SJCRH30 (cell line): Measurements from ENCODE around the gene RAB11FIP3. TPM values are rescaled to one million over a fixed set of nuclear protein-coding genes. Genes with fewer than 3 reads are reported as not detected.
A peak's percentile ranks its signal among the peaks of the same experiment; 100 is the strongest.
"Not testable (repeated sequence)": the region's sequence is repeated elsewhere in the genome, so short reads cannot be mapped to it uniquely, and the experiment has no call there.

Experiments
- DNase-seq, 2 experiments: peaks; one replicate each; pipeline ENCODE4 v3.0.0-alpha.2; 2015 to 2020
- H3K27ac ChIP-seq: fragments of 250-450 bp; sonication (Bioruptor Pico); 2 replicates; pipeline ENCODE4 v1.5.1; 2020; ENCODE audit warnings: mild to moderate bottlenecking, moderate library complexity
- H3K27me3 ChIP-seq: fragments of 250-450 bp; sonication (Bioruptor Pico); 2 replicates; pipeline ENCODE4 v1.5.1; 2020; ENCODE audit warnings: mild to moderate bottlenecking, moderate library complexity
- H3K36me3 ChIP-seq: fragments of 250-450 bp; sonication (Bioruptor Pico); 2 replicates; pipeline ENCODE4 v1.5.1; 2020; ENCODE audit warnings: mild to moderate bottlenecking, moderate library complexity
- H3K4me1 ChIP-seq: fragments of 250-450 bp; sonication (Bioruptor Pico); 2 replicates; pipeline ENCODE4 v1.5.1; 2020; ENCODE audit warnings: mild to moderate bottlenecking, moderate library complexity
- H3K4me3 ChIP-seq: fragments of 250-450 bp; sonication (Bioruptor Pico); 2 replicates; pipeline ENCODE4 v1.5.1; 2020; ENCODE audit warnings: mild to moderate bottlenecking, moderate library complexity
- H3K9me3 ChIP-seq: fragments of 250-450 bp; sonication (Bioruptor Pico); replicated peaks from 2 replicates; pipeline ENCODE4 v1.5.1; 2020; ENCODE audit warnings: mild to moderate bottlenecking, moderate library complexity
- total RNA-seq: library from RNA; depleted of rRNA; stranded (reverse); fragments of >200 nt; shearing (Covaris generic); gene quantifications from 2 replicates; pipeline ENCODE4 v1.2.3, GENCODE V29; 2014

The RAB11FIP3 gene
- total RNA-seq, 1 experiment from 2014 or later: 30.2 TPM

DNA sequence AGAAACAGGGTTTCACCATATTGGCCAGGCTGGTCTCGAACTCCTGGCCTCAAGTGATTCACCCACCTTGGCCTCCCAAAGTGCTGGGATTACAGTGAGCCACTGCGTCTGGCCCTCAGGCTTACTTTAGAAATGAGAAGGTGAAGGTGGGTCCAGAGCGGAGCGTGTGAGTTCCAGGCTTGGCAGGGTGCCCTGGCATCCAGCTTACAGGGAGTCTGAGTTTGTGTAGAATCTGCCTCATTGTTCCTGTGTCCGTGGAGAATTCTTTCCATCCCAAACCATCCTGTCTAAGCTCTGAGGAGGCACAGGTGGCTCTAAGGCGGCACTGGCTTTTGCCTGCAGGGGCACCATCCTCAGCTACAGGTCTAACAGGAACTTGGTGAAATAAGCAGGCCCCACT, 50.6 kb downstream of the RAB11FIP3 start:
- Histone ChIP-seq H3K27me3 (no peaks in the 10 kb centered on the region), H3K27ac (no peak overlapping the region), H3K4me1 (peaks cover 8% of the 10 kb centered on the region; the same call in 1 of the 2 replicates), H3K9me3 (no peaks in the 10 kb centered on the region), H3K36me3 (no peaks in the 10 kb centered on the region), H3K4me3 (no peak overlapping the region)
- no peak for DNase-seq

GRCh38 chr16:477301-478157, 52.1 kb downstream of the RAB11FIP3 start:
- no peak for DNase-seq
- Histone ChIP-seq H3K36me3 (no peaks in the 10 kb centered on the region), H3K9me3 (no peaks in the 10 kb centered on the region), H3K4me3 (no peak overlapping the region), H3K27me3 (no peaks in the 10 kb centered on the region), H3K4me1 (peaks cover 10% of the 10 kb centered on the region), H3K27ac (no peak overlapping the region)

DNA sequence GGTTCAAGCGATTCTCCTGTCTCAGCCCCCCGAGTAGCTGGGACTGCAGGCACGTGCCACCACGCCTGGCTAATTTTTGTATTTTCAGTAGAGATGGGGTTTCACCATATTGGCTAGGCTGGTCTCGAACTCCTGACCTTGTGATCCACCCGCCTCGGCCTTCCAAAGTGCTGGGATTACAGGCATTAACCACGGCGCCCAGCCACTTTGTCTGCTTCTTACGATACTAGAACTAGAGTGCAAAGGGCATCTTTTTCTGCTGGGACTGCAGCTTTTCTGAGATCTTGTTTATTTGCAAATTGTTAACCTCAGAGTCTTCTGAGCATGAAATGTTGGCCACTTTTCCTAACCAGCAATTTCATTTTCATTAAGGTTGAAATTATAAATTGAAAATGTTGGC, 52.8 kb downstream of the RAB11FIP3 start:
- H3K36me3 ChIP-seq, H3K27ac ChIP-seq, DNase-seq, H3K9me3 ChIP-seq, H3K27me3 ChIP-seq, H3K4me3 ChIP-seq: not testable (repeated sequence)
- peaks cover 13% of the 10 kb centered on the region for H3K4me1 ChIP-seq

DNA sequence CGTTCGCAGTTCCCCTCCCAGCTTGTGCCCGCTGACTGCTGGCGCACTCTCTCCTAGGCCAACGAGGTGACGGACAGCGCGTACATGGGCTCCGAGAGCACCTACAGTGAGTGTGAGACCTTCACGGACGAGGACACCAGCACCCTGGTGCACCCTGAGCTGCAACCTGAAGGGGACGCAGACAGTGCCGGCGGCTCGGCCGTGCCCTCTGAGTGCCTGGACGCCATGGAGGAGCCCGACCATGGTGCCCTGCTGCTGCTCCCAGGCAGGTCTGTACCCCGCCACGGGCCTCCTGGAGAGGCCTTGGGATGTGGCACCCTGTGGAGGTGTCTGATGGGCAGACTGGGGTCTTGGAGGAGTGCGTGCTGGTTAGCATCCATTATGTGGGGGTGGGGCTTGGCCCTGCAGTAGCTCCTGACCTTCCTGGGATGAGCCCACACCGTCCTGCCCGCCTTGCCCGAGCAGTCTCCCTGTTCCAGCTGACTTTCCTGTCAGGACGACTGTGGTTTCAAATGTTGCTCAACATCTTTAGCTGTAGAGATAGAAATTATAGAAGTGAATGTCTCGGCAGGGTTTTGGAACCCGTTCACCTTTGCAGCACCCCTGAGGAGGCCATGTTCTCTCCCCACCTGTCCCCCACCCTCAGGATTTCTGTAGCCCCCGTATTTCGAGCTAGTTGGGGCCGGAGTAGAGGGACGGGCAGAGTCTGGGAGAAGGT, 57.2 kb downstream of the RAB11FIP3 start:
- H3K9me3 ChIP-seq: no peaks in the 10 kb centered on the region
- peak overlapping the region; percentile 7; the same call in 1 of the 2 replicates for H3K27ac ChIP-seq

DNA sequence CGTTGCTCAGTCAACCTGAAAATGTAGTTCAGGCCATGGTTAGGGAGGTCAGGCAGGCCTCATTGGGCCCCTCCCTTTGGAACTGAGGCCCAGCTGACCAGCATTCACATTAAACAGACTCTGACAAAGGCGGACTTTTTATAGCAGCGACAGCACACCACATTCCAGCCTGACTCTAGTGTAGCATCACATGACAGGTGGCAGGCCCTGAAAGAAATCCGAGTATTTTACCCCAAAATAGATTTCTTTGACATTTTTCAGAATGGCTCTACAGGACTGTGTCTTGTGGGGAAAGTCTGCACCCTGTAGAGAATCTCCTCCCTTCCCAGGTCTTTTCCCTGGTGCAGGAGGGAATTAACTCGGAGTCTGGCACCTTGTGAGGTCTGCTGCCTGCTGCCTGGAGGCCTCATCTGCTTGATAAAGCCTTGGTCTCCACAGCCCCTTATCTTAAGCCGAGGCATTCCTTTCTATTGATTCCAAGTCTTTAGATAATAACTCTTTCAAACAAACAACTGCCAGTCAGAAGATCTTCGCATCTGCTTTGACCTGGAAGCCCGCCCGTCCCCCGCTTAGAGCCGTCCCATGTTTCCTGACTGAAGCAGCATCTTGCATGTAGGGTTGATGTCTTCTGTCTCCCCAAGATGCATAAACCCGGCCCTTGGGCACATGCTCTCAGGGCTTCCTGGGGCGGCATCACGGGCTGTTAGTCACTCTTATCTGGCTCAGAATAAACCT, 58.1 kb downstream of the RAB11FIP3 start:
- no peaks in the 10 kb centered on the region for H3K9me3 ChIP-seq
- peaks cover 14% of the 10 kb centered on the region for H3K36me3 ChIP-seq
- H3K27ac ChIP-seq: peak overlapping the region; percentile 7; the same call in 1 of the 2 replicates
- H3K4me1 ChIP-seq: peaks cover 21% of the 10 kb centered on the region
- H3K4me3 ChIP-seq: no peak overlapping the region
- H3K27me3 ChIP-seq: no peaks in the 10 kb centered on the region
- peak; percentile 63 to 64 for DNase-seq

More for the DNA sequence above, 57.2 kb downstream of the RAB11FIP3 start:
- DNase-seq: no peak
- no peaks in the 10 kb centered on the region for H3K27me3 ChIP-seq
- H3K4me1 ChIP-seq: peaks cover 21% of the 10 kb centered on the region
- peaks cover 14% of the 10 kb centered on the region for H3K36me3 ChIP-seq
- H3K4me3 ChIP-seq: no peak overlapping the region

DNA sequence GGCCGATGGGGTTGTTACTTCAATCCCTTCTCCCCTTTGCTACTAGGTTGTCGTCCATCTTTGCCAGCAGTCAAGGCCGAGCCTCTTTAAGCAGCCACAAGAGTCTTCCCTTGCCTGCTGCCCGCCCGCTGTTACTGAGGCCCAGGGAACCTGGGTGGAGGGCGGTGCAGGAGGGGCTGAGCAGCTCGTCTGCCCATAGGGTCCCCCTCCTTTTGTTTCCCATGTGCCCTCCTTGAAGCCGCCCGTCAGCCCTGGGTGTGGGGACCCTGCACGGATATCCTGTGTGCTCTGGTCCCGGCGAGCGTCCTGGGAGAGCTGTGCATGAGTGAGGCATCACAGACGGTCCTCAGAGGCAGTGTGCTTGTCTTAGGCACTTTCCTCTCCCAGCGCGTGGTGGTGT, 64.2 kb downstream of the RAB11FIP3 start:
- Histone ChIP-seq H3K36me3 (peaks cover 33% of the 10 kb centered on the region), H3K27ac (no peak overlapping the region), H3K27me3 (no peaks in the 10 kb centered on the region), H3K4me3 (no peak overlapping the region), H3K9me3 (no peaks in the 10 kb centered on the region), H3K4me1 (no peaks in the 10 kb centered on the region; the same call in 1 of the 2 replicates)
- DNase-seq: no peak

DNA sequence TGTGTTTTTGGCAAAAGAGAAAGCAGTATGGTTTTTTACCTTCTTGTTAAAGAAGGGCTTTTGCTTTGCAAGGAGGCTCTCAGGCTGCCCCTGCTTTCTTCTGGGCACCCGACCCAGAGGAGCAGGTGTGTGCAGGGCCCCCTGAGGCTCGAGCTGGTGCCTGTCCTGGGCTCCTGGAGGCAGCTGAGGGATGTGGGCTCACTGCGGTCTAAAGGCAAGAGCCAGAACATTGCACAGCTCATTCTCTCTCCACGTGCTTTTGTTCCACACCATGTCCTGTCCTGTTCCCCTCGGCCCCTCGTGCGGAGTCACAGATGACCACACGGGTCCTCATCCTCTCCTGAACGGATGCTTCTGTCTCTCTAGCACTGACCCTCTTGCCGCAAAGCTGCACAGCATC, 65.3 kb downstream of the RAB11FIP3 start:
- Histone ChIP-seq H3K27me3 (no peaks in the 10 kb centered on the region), H3K36me3 (peaks cover 27% of the 10 kb centered on the region; the same call in 1 of the 2 replicates), H3K27ac (no peak overlapping the region), H3K9me3 (no peaks in the 10 kb centered on the region), H3K4me3 (no peak overlapping the region), H3K4me1 (no peaks in the 10 kb centered on the region)
- DNase-seq: no peak

GRCh38 chr16:491220-491919, 65.9 kb downstream of the RAB11FIP3 start:
- no peaks in the 10 kb centered on the region for H3K27me3 ChIP-seq
- H3K9me3 ChIP-seq: no peaks in the 10 kb centered on the region
- H3K4me1 ChIP-seq: no peaks in the 10 kb centered on the region
- peaks cover 24% of the 10 kb centered on the region; the same call in 1 of the 2 replicates for H3K36me3 ChIP-seq
- no peak for DNase-seq
- no peak overlapping the region for H3K4me3 ChIP-seq
- H3K27ac ChIP-seq: no peak overlapping the region

- no peak overlapping the region for H3K27ac ChIP-seq
These were observed 66.9 kb downstream of the RAB11FIP3 start for GRCh38 chr16:492211-492875.

GRCh38 chr16:494676-495075, 69.2 kb downstream of the RAB11FIP3 start:
- not testable (repeated sequence) for H3K4me1 ChIP-seq, DNase-seq, H3K27ac ChIP-seq, H3K9me3 ChIP-seq, H3K4me3 ChIP-seq, H3K27me3 ChIP-seq
- peaks cover 14% of the 10 kb centered on the region; the same call in 1 of the 2 replicates for H3K36me3 ChIP-seq

More at GRCh38 chr16:492211-492875, 66.9 kb downstream of the RAB11FIP3 start:
- H3K4me1 ChIP-seq: no peaks in the 10 kb centered on the region
- DNase-seq: no peak
- no peaks in the 10 kb centered on the region for H3K9me3 ChIP-seq
- H3K4me3 ChIP-seq: no peak overlapping the region
- H3K36me3 ChIP-seq: peaks cover 19% of the 10 kb centered on the region; the same call in 1 of the 2 replicates
- no peaks in the 10 kb centered on the region for H3K27me3 ChIP-seq

GRCh38 chr16:495127-495748, 69.8 kb downstream of the RAB11FIP3 start:
- H3K4me3 ChIP-seq: no peak overlapping the region
- H3K27me3 ChIP-seq: no peaks in the 10 kb centered on the region
- no peaks in the 10 kb centered on the region for H3K4me1 ChIP-seq
- peaks cover 9% of the 10 kb centered on the region; the same call in 1 of the 2 replicates for H3K36me3 ChIP-seq
- peak; percentile 62 to 75 for DNase-seq
- H3K9me3 ChIP-seq: no peaks in the 10 kb centered on the region
- no peak overlapping the region for H3K27ac ChIP-seq

GRCh38 chr16:496097-496886, 70.8 kb downstream of the RAB11FIP3 start:
- H3K9me3 ChIP-seq: no peaks in the 10 kb centered on the region
- no peaks in the 10 kb centered on the region for H3K4me1 ChIP-seq
- no peak overlapping the region for H3K27ac ChIP-seq
- no peak overlapping the region for H3K4me3 ChIP-seq
- no peaks in the 10 kb centered on the region for H3K27me3 ChIP-seq
- no peak for DNase-seq
- H3K36me3 ChIP-seq: peaks cover 8% of the 10 kb centered on the region; the same call in 1 of the 2 replicates

DNA sequence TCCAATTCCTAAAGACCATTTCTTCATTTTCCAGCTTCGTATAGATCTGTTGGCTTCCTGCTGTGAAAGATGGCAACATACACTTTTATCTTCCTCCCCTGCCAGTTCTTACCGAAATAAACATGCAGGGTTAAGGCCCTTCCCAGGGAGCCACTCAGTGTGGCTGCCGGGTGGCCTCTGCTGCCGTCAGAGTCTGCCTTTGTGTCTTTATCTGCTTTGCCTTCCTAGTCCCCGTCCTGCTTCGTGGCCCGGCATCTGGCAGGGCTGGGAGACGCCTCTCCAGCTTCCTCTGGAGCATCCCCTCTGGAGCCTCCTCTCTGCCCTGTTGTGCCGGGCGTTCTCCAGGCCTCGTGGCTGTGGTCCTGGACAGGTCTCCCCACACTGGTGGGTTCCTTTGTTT, 71.8 kb downstream of the RAB11FIP3 start:
- H3K27me3 ChIP-seq: no peaks in the 10 kb centered on the region
- no peaks in the 10 kb centered on the region for H3K36me3 ChIP-seq
- no peaks in the 10 kb centered on the region for H3K9me3 ChIP-seq
- H3K4me3 ChIP-seq: no peak overlapping the region
- no peak for DNase-seq
- no peaks in the 10 kb centered on the region for H3K4me1 ChIP-seq
- no peak overlapping the region for H3K27ac ChIP-seq
